CD4-positive, CD25-positive, alpha-beta regulatory T cell (primary cell): ENCODE data around the gene KIF24. TPM values are rescaled to one million over a fixed set of nuclear protein-coding genes. Genes with fewer than 3 reads are reported as not detected.

Experiments
- ATAC-seq, 2 donors: fragments of 150-1000 bp; cut with Tn5 transposase; one replicate each; pipeline ENCODE4 v1.10.0; 2021; ENCODE audit warnings: low read depth in 2 of 2, moderate number of reproducible peaks in 2 of 2, moderate library complexity in 1 of 2
- DNase-seq, 3 donors: peaks; one replicate each; pipeline versions ENCODE4 v3.0.0 to v3.0.0-alpha.2; 2012 to 2022; ENCODE audit warnings: mixed read lengths in 1 of 3
- H3K27ac ChIP-seq: one replicate; pipeline ENCODE4 v1.7.0; 2013; ENCODE audit warnings: mild to moderate bottlenecking, low read length; ENCODE audit not compliant: insufficient read depth, poor library complexity, severe bottlenecking
- H3K27me3 ChIP-seq: one replicate; pipeline ENCODE4 v1.7.0; 2013; ENCODE audit warnings: low read length; ENCODE audit not compliant: control insufficient read depth, insufficient read depth
- H3K36me3 ChIP-seq: one replicate; pipeline ENCODE4 v1.7.0; 2013; ENCODE audit warnings: mild to moderate bottlenecking, low read length, moderate library complexity; ENCODE audit not compliant: control insufficient read depth, insufficient read depth
- H3K4me1 ChIP-seq: 2 replicates; pipeline ENCODE4 v1.7.0; 2013; ENCODE audit warnings: mild to moderate bottlenecking, low read length; ENCODE audit not compliant: insufficient read depth, control insufficient read depth, poor library complexity, severe bottlenecking
- H3K4me3 ChIP-seq: one replicate; pipeline ENCODE4 v1.7.0; 2013; ENCODE audit warnings: low read depth, mild to moderate bottlenecking, low read length, moderate library complexity
- H3K9me3 ChIP-seq, 2 experiments: 1 replicate in 1 of 2; 2 replicates in 1 of 2; pipeline ENCODE4 v1.7.0; 2013; ENCODE audit warnings: low read length in 2 of 2, mild to moderate bottlenecking in 1 of 2, moderate library complexity in 1 of 2; ENCODE audit not compliant: control insufficient read depth in 2 of 2
- H3K27ac Mint-ChIP-seq, 3 donors: one replicate each; pipeline ENCODE4 v1.8.0; 2020 to 2022; ENCODE audit warnings: mild to moderate bottlenecking in 3 of 3, mixed read lengths in 3 of 3, moderate library complexity in 2 of 3
- H3K27me3 Mint-ChIP-seq: one replicate; pipeline ENCODE4 v1.8.0; 2022; ENCODE audit warnings: mild to moderate bottlenecking, mixed read lengths
- H3K36me3 Mint-ChIP-seq: one replicate; pipeline ENCODE4 v1.8.0; 2020; ENCODE audit warnings: mixed read lengths
- H3K4me1 Mint-ChIP-seq, 4 donors: one replicate each; pipeline ENCODE4 v1.8.0; 2020 to 2022; ENCODE audit warnings: mixed read lengths in 4 of 4, mild to moderate bottlenecking in 1 of 4
- H3K4me3 Mint-ChIP-seq, 4 donors: one replicate each; pipeline ENCODE4 v1.8.0; 2020 to 2022; ENCODE audit warnings: mild to moderate bottlenecking in 4 of 4, mixed read lengths in 4 of 4, moderate library complexity in 3 of 4
- H3K9me3 Mint-ChIP-seq, 7 donors: one replicate each; pipeline ENCODE4 v1.8.0; 2020 to 2022; ENCODE audit warnings: mixed read lengths in 7 of 7, mild to moderate bottlenecking in 3 of 7, moderate library complexity in 2 of 7
- polyA plus RNA-seq, 4 donors: library from polyadenylated mRNA; unstranded; fragments of 300-500 nt; fragmentation: Illumina TruSeq; gene quantifications; one replicate each; pipeline ENCODE4 v1.2.3, GENCODE V29; 2021
- total RNA-seq: library from RNA; stranded (reverse); gene quantifications from one replicate; pipeline ENCODE4 v1.2.3, GENCODE V29; 2022

KIF24 gene, protein sequence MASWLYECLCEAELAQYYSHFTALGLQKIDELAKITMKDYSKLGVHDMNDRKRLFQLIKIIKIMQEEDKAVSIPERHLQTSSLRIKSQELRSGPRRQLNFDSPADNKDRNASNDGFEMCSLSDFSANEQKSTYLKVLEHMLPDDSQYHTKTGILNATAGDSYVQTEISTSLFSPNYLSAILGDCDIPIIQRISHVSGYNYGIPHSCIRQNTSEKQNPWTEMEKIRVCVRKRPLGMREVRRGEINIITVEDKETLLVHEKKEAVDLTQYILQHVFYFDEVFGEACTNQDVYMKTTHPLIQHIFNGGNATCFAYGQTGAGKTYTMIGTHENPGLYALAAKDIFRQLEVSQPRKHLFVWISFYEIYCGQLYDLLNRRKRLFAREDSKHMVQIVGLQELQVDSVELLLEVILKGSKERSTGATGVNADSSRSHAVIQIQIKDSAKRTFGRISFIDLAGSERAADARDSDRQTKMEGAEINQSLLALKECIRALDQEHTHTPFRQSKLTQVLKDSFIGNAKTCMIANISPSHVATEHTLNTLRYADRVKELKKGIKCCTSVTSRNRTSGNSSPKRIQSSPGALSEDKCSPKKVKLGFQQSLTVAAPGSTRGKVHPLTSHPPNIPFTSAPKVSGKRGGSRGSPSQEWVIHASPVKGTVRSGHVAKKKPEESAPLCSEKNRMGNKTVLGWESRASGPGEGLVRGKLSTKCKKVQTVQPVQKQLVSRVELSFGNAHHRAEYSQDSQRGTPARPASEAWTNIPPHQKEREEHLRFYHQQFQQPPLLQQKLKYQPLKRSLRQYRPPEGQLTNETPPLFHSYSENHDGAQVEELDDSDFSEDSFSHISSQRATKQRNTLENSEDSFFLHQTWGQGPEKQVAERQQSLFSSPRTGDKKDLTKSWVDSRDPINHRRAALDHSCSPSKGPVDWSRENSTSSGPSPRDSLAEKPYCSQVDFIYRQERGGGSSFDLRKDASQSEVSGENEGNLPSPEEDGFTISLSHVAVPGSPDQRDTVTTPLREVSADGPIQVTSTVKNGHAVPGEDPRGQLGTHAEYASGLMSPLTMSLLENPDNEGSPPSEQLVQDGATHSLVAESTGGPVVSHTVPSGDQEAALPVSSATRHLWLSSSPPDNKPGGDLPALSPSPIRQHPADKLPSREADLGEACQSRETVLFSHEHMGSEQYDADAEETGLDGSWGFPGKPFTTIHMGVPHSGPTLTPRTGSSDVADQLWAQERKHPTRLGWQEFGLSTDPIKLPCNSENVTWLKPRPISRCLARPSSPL (N-terminal part only)
- 0.25 TPM for total RNA-seq
- under 1 TPM in 1 of 4 donors, not detected in 3; 0.21 TPM for polyA plus RNA-seq

DNA sequence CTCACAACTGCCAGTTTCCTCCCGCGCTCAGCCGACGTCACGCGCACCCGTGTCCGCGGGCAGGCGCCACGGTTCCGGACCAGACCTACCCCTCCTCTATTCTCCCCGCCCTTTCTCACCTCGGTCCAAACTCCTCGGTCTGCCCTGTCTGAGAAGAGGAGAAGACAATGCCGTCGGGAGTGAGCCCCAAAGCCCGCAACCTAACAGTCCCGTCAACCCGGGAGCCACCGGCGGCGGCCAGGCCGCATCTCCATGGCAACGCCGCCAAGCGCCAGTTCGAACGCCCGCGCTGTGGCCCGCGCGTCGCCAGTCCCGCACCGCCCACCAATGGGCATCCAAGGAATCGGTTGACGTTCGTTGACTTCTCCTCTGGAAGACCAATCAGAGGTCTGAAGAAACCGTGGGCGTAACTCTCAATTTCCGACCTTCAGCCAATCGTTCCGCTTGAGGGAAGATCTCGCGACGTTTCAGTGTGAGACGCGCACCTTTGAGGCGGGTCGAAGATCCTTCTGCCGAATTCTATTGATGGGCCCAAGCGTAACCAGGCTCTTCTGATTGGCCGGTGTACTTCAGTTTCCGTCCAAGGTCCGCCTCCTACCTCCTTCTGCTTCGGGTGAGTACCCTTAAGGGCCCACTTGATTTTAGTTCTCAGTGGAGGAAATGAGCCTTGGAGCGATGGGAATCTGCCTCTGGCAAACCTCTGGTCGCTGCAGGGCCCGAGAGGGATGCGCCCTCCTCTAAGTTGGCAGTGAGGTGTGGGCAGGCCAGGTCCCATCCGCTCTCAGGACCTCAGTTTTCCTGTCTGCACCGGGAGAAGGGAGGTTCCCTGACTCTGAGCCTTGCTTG, at the start of gene KIF24, which contains the start of gene NUDT2:
TSS of gene KIF24 (minus strand) at position 282 of the 846 bp plus-strand sequence. CDS start 17,922 bp downstream, outside the sequence.
TSS of gene NUDT2 (plus strand) at position 583 of the 846 bp plus-strand sequence. CDS start 9,471 bp downstream, outside the sequence.
- Histone ChIP-seq H3K9me3 (no peaks in the 10 kb centered on the region), H3K36me3 (no peaks in the 10 kb centered on the region), H3K27ac (peak within 1 kb of the TSS; percentile 89), H3K27me3 (no peaks in the 10 kb centered on the region), H3K4me3 (peak within 1 kb of the TSS; percentile 92), H3K4me1 (peaks cover 17% of the 10 kb centered on the region)
- peak within 1 kb of the TSS; percentile 82 to 97 (median 95) for H3K27ac Mint-ChIP-seq
- H3K4me3 Mint-ChIP-seq, result peak within 1 kb of the TSS; percentile 86 to 95 (median 90)
- H3K9me3 Mint-ChIP-seq, result no peaks in the 10 kb centered on the region
- ATAC-seq (peak; percentile 92 to 95), DNase-seq (peak; percentile 95 to 100 (median 98))
- H3K4me1 Mint-ChIP-seq, result peaks cover 5 to 37% (median 28%) of the 10 kb centered on the region in 4 donors
- H3K27me3 Mint-ChIP-seq, result peaks cover 4% of the 10 kb centered on the region
- H3K36me3 Mint-ChIP-seq, result no peaks in the 10 kb centered on the region

DNA sequence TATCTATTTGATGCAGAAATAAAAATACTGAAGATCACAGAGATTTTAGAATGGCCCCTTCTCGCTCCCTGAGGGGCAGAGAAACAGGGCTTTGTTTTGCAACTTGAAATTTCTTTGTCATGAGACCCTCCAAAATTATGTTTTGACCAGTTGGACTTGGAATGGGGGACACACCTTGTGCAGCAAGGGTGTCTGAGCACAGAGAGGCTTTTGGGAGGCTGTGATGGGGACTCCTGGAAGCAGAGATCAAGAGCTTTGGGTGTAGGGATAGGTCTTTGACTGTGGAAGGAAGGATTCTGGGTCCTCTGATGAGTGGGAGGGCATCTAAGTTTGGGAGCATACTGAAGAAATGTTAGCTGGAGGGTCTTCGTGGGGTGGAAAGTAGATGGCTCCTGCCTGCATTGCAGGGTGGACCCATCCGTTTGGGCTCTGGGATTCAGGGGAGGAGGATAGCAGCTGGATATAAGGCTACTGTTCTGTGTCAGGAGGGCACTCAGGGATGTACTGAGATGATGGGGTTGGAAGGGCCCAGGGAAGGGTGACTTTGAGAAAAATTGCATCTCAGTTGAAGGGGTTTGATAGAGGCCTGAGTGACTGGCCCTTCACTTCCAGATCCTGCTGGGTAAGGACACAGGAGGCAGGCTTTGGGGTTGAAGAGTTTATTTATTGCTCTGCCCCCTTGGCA, 49.5 kb upstream of the KIF24 start:
- no peaks in the 10 kb centered on the region for H3K9me3 ChIP-seq
- no peak overlapping the region for H3K4me3 ChIP-seq
- H3K4me1 ChIP-seq, result peaks cover 43% of the 10 kb centered on the region
- no peak overlapping the region for H3K27ac ChIP-seq
- no peaks in the 10 kb centered on the region for H3K36me3 ChIP-seq
- H3K27ac Mint-ChIP-seq, result peak overlapping the region in 2 of 3 donors; percentile 25 to 52
- no peaks in the 10 kb centered on the region for H3K27me3 Mint-ChIP-seq
- DNase-seq, result no peak
- H3K4me3 Mint-ChIP-seq, result peak overlapping the region; percentile 78 to 91 (median 88)
- H3K4me1 Mint-ChIP-seq, result peaks cover 8 to 57% (median 31%) of the 10 kb centered on the region in 4 donors
- no peaks in the 10 kb centered on the region for H3K27me3 ChIP-seq
- H3K9me3 Mint-ChIP-seq, result peaks cover 0 to 2% (median 0%) of the 10 kb centered on the region in 7 donors
- H3K36me3 Mint-ChIP-seq, result no peaks in the 10 kb centered on the region
- no peak for ATAC-seq

DNA sequence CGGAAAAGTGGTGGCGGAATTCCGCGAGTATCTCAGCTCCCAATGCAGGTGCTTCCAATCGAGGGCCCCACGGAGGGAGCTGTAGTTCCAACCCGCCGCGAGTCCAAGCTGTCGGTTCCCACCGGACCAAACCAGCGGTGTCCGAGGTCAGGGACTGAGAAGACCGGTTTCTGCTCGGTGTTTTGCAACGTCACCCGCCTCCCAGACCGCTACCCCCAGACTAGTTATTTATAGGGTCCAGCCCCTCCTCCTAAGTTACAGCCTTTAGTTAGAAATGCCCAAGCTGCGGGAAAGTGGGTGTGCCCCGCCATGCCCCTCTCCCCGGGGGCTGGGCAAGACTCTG, 48.3 kb upstream of the KIF24 start:
- DNase-seq (no peak), ATAC-seq (no peak)
- Histone ChIP-seq H3K9me3 (no peaks in the 10 kb centered on the region), H3K4me1 (peaks cover 43% of the 10 kb centered on the region), H3K36me3 (no peaks in the 10 kb centered on the region), H3K4me3 (peak overlapping the region; percentile 81), H3K27ac (no peak overlapping the region), H3K27me3 (no peaks in the 10 kb centered on the region)
- Mint-ChIP-seq H3K27ac (no peak overlapping the region), H3K4me3 (peak overlapping the region; percentile 88 to 95 (median 92)), H3K36me3 (peaks cover 5% of the 10 kb centered on the region), H3K4me1 (peaks cover 8 to 59% (median 30%) of the 10 kb centered on the region in 4 donors), H3K27me3 (no peaks in the 10 kb centered on the region), H3K9me3 (peaks cover 0 to 2% (median 0%) of the 10 kb centered on the region in 7 donors)

DNA sequence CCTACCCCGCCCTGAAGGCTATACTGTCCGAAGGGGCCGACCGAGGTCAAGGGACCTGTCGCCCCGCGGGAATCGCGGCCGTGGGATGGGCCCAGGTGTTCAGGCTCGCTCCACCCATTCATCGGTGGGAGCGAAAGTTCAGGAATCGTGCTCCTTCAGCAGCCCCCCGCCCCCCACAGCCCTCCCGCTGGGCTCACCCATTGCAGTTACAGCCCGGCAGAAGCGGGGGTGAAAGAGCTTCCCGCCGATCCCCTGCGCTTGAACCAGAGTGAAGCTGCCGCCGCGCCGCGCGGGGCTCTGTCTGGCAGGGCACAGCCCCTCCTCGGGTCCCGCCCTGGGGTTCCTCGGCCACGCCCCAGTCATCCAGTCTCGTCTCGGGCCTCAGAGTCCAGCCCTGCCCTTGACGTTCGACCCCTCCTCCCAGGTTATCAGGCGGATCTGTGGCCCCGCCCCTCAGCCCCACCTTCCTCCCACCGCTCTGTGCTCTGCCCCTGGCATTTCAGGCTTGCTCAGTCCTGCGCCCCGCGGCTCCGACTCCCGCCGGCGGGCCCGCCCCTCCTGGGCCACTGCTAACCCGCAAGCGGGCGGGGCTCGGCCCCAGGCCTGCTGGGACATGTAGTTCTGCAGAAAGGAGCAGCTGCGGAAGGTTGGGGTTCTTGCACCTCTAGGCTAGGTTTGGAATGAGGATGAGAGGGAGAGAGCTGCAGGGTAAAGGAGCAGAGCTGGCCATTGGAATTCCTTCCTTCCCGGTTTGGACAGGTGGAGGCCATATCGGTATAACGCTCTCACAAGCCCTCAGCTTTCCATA, 47.7 kb upstream of the KIF24 start, which contains the start of gene MYORG:
TSS of gene MYORG (minus strand) at position 303 of the 808 bp plus-strand sequence. CDS start 3,955 bp downstream, outside the sequence.
- Histone ChIP-seq H3K27ac (peak within 1 kb of the TSS; percentile 57), H3K27me3 (no peaks in the 10 kb centered on the region), H3K9me3 (no peaks in the 10 kb centered on the region), H3K36me3 (no peaks in the 10 kb centered on the region), H3K4me3 (peak within 1 kb of the TSS; percentile 81), H3K4me1 (peaks cover 43% of the 10 kb centered on the region)
- Mint-ChIP-seq H3K4me3 (peak within 1 kb of the TSS; percentile 88 to 95 (median 92)), H3K9me3 (peaks cover 0 to 2% (median 0%) of the 10 kb centered on the region in 7 donors), H3K36me3 (peaks cover 5% of the 10 kb centered on the region), H3K27ac (peak within 1 kb of the TSS in 2 of 3 donors; percentile 84), H3K27me3 (no peaks in the 10 kb centered on the region), H3K4me1 (peaks cover 8 to 59% (median 30%) of the 10 kb centered on the region in 4 donors)
- ATAC-seq (peak; percentile 82 to 84), DNase-seq (peak; percentile 95 to 99 (median 97))

DNA sequence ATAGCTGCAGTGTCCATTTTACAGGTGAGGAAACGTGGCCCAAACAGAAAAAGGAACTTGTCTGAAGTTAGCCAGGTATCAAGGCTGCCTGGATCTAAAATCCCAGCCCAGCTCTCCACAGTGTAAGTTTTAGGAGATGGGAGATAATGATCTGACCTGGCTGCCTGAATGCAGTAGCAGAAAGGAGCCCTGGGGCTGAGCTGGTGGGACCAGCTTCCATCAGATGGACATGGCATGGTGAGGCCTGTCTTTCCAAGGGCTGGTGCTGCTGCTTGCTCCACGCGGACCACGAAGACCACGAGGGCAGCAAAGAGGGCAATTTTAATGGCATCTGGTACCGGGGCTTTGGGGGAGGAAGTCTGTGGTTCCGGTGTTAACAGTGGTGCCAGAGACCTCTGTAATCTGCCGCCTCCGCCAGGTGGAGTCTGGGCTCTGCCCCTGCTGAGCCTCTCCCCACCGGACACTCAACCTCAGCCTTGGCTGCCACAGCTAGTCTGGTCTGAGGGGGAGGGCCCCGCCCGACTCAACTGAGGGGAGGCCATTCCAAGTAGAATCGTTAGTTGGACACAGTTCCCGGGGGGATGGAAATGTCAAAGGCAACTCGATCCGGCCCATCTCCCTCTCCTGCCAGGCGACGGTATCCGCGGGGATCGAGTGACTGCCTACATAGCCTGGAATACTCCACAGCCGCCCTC, 47.0 kb upstream of the KIF24 start:
- peaks cover 8 to 55% (median 26%) of the 10 kb centered on the region in 4 donors for H3K4me1 Mint-ChIP-seq
- ATAC-seq (peak; percentile 8 to 11), DNase-seq (peak; percentile 34 to 72 (median 52))
- no peaks in the 10 kb centered on the region for H3K27me3 Mint-ChIP-seq
- H3K4me3 Mint-ChIP-seq, result peak overlapping the region; percentile 88 to 95 (median 92)
- peaks cover 0 to 2% (median 0%) of the 10 kb centered on the region in 7 donors for H3K9me3 Mint-ChIP-seq
- H3K9me3 ChIP-seq, result no peaks in the 10 kb centered on the region
- H3K27ac Mint-ChIP-seq, result peak overlapping the region in 2 of 3 donors; percentile 84
- no peaks in the 10 kb centered on the region for H3K27me3 ChIP-seq
- peaks cover 38% of the 10 kb centered on the region for H3K4me1 ChIP-seq
- no peaks in the 10 kb centered on the region for H3K36me3 ChIP-seq
- H3K4me3 ChIP-seq, result peak overlapping the region; percentile 68
- peaks cover 5% of the 10 kb centered on the region for H3K36me3 Mint-ChIP-seq
- peak overlapping the region; percentile 57 for H3K27ac ChIP-seq
